Measurements from ENCODE around the gene HOXB6.
A peak's percentile ranks its signal among the peaks of the same experiment; 100 is the strongest.

HOXB6 gene

DNA sequence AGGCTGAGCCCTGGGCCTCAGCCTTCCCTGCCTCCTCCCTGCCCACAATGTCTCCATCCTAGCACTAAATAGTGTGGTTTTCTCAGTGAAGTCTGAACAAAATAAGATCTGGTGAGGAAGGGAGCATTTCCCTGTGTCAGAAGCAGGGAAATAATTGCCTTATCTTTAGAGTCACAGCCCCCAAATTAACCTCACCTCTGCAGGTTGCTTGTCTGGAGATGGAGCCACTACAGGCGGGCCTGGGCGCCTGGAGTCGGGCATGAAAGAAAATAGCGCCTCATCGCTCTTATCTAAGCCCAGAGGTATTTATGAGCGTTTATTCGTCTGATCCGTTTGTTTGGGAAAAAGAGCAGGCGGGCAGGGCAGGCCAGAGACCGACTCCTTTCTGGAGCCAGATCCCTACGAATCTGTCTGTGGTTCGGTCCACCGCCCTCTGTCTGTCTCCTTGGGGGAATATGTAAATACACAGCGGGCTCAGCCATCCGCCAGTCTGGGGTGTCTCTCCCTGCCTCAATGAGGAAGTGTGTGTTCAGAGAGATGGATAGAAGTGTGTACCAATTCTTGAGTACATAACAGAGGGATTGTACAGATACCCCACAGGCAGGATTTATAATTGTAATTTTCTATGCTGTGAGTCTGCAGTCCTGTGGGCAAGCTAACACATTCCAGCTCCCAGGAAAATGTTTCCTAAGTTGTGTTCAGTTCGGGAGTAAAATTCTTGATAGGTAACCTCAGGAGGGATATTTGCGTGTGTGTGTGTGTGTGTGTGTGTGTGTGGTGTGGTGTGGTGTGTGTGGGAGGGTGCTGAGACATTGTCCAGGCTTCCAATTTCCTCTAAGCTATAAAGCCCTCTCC lies 4.3 kb downstream of the HOXB6 start:
- Histone ChIP-seq H3K4me1 (ENCODE audit: control insufficient read depth in 2 of 2, insufficient read depth in 2 of 2, low read length in 2 of 2) (peaks cover 56 to 58% of the 10 kb centered on the region in 2 donors), H3K9ac (ENCODE audit: low read depth in 1 of 2, low read length in 2 of 2) (no peak overlapping the region), H3K4me3 (ENCODE audit: low read length in 2 of 2) (peak overlapping the region; percentile 44 to 90), H3K36me3 (ENCODE audit: control insufficient read depth in 2 of 2, insufficient read depth in 2 of 2, low read length in 2 of 2) (peaks cover 12 to 15% of the 10 kb centered on the region in 2 donors), H3K9me3 (ENCODE audit: control insufficient read depth in 2 of 2, low read length in 2 of 2) (no peaks in the 10 kb centered on the region), H3K27me3 (ENCODE audit: control insufficient read depth in 2 of 2, insufficient read depth in 2 of 2, low read length in 2 of 2) (peaks cover 2 to 11% of the 10 kb centered on the region in 2 donors), H3K27ac (ENCODE audit: low read depth in 2 of 2, low read length in 2 of 2) (peak overlapping the region; percentile 12 to 17)

DNA sequence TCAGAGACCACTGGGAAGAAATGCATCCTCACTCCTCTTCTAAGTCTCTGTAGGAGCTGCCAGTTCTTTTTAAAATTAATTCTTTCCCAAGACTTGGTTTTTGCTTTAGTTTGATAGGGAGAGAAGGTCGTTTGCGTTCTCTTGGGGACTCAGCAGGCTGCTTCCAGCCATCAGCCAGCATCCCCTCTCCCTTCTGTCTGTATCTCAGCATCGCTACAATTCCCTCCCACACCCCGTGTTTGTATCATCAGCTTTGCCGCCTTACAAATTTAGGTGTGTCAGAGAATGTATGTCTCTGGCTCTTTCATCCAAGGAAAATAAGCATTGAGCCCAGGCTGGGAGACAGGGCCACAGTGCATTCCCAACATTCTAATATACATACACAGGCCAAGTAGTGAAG lies 5.4 kb downstream of the HOXB6 start:
- Histone ChIP-seq H3K27ac (ENCODE audit: low read depth in 2 of 2, low read length in 2 of 2) (no peak overlapping the region), H3K9me3 (ENCODE audit: control insufficient read depth in 2 of 2, low read length in 2 of 2) (no peaks in the 10 kb centered on the region), H3K36me3 (ENCODE audit: control insufficient read depth in 2 of 2, insufficient read depth in 2 of 2, low read length in 2 of 2) (peaks cover 23% of the 10 kb centered on the region in 2 donors), H3K4me1 (ENCODE audit: control insufficient read depth in 2 of 2, insufficient read depth in 2 of 2, low read length in 2 of 2) (peaks cover 51 to 54% of the 10 kb centered on the region in 2 donors), H3K4me3 (ENCODE audit: low read length in 2 of 2) (no peak overlapping the region), H3K27me3 (ENCODE audit: control insufficient read depth in 2 of 2, insufficient read depth in 2 of 2, low read length in 2 of 2) (peaks cover 2 to 8% of the 10 kb centered on the region in 2 donors), H3K9ac (ENCODE audit: low read depth in 1 of 2, low read length in 2 of 2) (no peak overlapping the region)

DNA sequence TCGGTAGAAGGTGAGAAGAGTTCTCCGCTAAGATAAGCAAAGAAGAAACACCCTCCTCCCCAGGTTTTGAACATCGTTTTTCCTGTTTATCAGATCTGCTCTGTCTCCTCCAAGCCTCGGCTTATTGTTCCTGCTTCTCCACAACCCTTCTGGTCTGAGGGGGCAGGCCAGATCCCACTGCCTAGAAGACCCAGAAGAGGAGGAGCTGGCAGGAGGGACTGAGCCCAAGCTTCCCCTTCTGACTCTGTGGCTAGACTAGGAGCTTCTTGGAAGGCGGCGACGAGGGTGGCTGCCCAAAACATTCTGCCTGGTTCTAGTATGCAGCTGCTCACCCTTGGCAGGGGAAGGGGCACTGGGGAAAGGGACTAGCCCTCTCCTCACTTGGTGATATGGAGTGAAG lies 6.0 kb downstream of the HOXB6 start:
- Histone ChIP-seq H3K36me3 (ENCODE audit: control insufficient read depth in 2 of 2, insufficient read depth in 2 of 2, low read length in 2 of 2) (peaks cover 23% of the 10 kb centered on the region in 2 donors), H3K9me3 (ENCODE audit: control insufficient read depth in 2 of 2, low read length in 2 of 2) (no peaks in the 10 kb centered on the region), H3K4me1 (ENCODE audit: control insufficient read depth in 2 of 2, insufficient read depth in 2 of 2, low read length in 2 of 2) (peaks cover 51 to 54% of the 10 kb centered on the region in 2 donors), H3K9ac (ENCODE audit: low read depth in 1 of 2, low read length in 2 of 2) (peak overlapping the region in 1 of 2 donors; percentile 73), H3K4me3 (ENCODE audit: low read length in 2 of 2) (peak overlapping the region; percentile 53 to 70), H3K27ac (ENCODE audit: low read depth in 2 of 2, low read length in 2 of 2) (peak overlapping the region; percentile 32 to 77), H3K27me3 (ENCODE audit: control insufficient read depth in 2 of 2, insufficient read depth in 2 of 2, low read length in 2 of 2) (peaks cover 2 to 8% of the 10 kb centered on the region in 2 donors)

DNA sequence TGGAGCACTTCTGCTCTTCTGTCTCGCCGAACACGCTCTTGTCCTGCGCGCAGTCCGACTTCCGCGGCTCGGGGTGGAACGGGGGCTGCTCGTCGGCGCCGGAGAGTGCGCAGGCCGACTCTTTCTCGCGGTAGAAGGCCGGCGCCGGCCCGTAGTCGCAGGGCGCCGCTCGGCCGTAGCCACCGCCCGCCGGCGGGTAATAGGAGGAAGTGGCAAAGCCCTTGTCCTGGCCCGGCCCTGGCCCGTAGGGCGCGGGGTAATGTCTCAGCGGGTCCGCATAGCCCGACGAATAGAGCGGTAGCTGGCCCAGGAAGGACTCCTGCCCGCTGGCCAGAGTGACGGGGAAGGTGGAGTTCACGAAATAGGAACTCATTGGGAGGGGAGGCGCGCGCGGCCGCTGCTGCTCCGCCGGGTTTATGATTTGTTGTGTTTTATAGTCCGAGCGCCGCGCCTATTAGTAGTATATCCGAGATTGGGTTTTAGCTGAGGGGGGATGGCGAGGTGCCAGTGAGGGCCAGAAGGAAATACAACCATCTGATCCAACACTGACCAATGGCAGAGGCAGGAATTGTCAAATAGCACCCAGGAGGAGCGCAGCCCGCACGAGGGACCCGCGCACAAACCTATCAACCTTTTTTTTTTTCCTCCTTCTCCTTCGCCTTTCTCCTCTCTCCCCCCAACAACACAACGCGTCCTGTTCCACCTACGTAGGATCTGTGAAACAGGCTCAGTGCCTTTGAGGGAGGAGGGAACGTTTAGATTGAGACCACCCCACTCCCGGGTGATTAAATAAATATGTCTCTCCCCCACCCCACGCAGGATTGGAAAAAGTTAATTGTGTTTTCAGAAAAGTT lies 6.8 kb downstream of the HOXB6 start:
- H3K27ac ChIP-seq (ENCODE audit: low read depth in 2 of 2, low read length in 2 of 2): peak overlapping the region; percentile 75 to 77
- H3K27me3 ChIP-seq (ENCODE audit: control insufficient read depth in 2 of 2, insufficient read depth in 2 of 2, low read length in 2 of 2): peaks cover 2 to 8% of the 10 kb centered on the region in 2 donors
- H3K4me3 ChIP-seq (ENCODE audit: low read length in 2 of 2): peak overlapping the region; percentile 53 to 70
- peaks cover 49 to 51% of the 10 kb centered on the region in 2 donors for H3K4me1 ChIP-seq (ENCODE audit: control insufficient read depth in 2 of 2, insufficient read depth in 2 of 2, low read length in 2 of 2)
- peak overlapping the region; percentile 60 to 73 for H3K9ac ChIP-seq (ENCODE audit: low read depth in 1 of 2, low read length in 2 of 2)
- peaks cover 23 to 25% of the 10 kb centered on the region in 2 donors for H3K36me3 ChIP-seq (ENCODE audit: control insufficient read depth in 2 of 2, insufficient read depth in 2 of 2, low read length in 2 of 2)
- no peaks in the 10 kb centered on the region for H3K9me3 ChIP-seq (ENCODE audit: control insufficient read depth in 2 of 2, low read length in 2 of 2)

- no peaks in the 10 kb centered on the region for H3K9me3 ChIP-seq (ENCODE audit: control insufficient read depth in 2 of 2, low read length in 2 of 2)
- H3K4me1 ChIP-seq (ENCODE audit: control insufficient read depth in 2 of 2, insufficient read depth in 2 of 2, low read length in 2 of 2): peaks cover 49 to 51% of the 10 kb centered on the region in 2 donors
- H3K36me3 ChIP-seq (ENCODE audit: control insufficient read depth in 2 of 2, insufficient read depth in 2 of 2, low read length in 2 of 2): peaks cover 23 to 26% of the 10 kb centered on the region in 2 donors
- H3K9ac ChIP-seq (ENCODE audit: low read depth in 1 of 2, low read length in 2 of 2): peak overlapping the region; percentile 60 to 73
- peak overlapping the region; percentile 75 to 77 for H3K27ac ChIP-seq (ENCODE audit: low read depth in 2 of 2, low read length in 2 of 2)
- H3K4me3 ChIP-seq (ENCODE audit: low read length in 2 of 2): peak overlapping the region; percentile 53 to 70
- H3K27me3 ChIP-seq (ENCODE audit: control insufficient read depth in 2 of 2, insufficient read depth in 2 of 2, low read length in 2 of 2): peaks cover 2 to 8% of the 10 kb centered on the region in 2 donors
These were observed 7.3 kb downstream of the HOXB6 start for GRCh38 chr17:48597528-48597777.

DNA sequence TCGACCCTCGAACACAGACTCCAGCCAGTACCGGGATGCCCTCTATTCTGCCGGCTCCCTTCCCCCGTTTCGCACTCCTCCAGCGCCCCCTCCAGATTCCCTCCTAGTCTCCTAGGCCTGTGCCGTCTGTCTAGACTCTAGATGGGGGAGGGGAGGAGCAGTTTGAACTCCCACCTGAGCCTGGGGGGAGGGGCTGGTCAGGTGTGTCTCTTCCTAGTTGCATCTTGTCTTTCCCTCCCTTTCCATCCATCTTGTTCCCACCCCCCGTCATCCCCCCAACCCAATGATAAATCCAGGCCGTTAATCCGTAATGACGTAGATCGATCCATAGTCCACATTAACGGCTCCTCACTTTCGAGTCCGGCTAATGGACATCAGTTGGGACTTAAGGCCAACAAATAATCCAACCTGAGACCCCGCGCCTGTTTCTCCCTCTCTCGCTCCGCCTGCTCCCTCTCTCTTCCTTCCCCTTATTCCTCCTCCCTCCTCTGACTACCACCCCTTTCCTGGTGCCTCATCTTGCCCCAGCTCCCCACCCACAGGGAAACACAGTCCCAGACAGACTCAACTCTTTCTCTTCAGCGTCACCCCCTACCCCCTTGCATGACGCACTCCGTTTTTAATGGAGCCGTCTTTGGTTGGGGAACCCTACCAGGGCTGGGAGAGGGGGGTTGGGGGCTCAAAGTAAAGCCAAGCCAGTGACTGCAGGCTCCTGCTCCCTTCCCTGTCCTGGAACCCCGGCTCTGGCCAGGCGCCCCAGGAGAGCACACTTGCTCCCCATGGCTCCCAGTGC lies 7.9 kb downstream of the HOXB6 start:
- H3K4me3 ChIP-seq (ENCODE audit: low read length in 2 of 2): peak overlapping the region; percentile 53 to 70
- peaks cover 23 to 26% of the 10 kb centered on the region in 2 donors for H3K36me3 ChIP-seq (ENCODE audit: control insufficient read depth in 2 of 2, insufficient read depth in 2 of 2, low read length in 2 of 2)
- H3K9me3 ChIP-seq (ENCODE audit: control insufficient read depth in 2 of 2, low read length in 2 of 2): no peaks in the 10 kb centered on the region
- peaks cover 1 to 8% of the 10 kb centered on the region in 2 donors for H3K27me3 ChIP-seq (ENCODE audit: control insufficient read depth in 2 of 2, insufficient read depth in 2 of 2, low read length in 2 of 2)
- H3K4me1 ChIP-seq (ENCODE audit: control insufficient read depth in 2 of 2, insufficient read depth in 2 of 2, low read length in 2 of 2): peaks cover 47 to 51% of the 10 kb centered on the region in 2 donors
- H3K9ac ChIP-seq (ENCODE audit: low read depth in 1 of 2, low read length in 2 of 2): peak overlapping the region; percentile 41 to 73
- H3K27ac ChIP-seq (ENCODE audit: low read depth in 2 of 2, low read length in 2 of 2): peak overlapping the region; percentile 75 to 77

DNA sequence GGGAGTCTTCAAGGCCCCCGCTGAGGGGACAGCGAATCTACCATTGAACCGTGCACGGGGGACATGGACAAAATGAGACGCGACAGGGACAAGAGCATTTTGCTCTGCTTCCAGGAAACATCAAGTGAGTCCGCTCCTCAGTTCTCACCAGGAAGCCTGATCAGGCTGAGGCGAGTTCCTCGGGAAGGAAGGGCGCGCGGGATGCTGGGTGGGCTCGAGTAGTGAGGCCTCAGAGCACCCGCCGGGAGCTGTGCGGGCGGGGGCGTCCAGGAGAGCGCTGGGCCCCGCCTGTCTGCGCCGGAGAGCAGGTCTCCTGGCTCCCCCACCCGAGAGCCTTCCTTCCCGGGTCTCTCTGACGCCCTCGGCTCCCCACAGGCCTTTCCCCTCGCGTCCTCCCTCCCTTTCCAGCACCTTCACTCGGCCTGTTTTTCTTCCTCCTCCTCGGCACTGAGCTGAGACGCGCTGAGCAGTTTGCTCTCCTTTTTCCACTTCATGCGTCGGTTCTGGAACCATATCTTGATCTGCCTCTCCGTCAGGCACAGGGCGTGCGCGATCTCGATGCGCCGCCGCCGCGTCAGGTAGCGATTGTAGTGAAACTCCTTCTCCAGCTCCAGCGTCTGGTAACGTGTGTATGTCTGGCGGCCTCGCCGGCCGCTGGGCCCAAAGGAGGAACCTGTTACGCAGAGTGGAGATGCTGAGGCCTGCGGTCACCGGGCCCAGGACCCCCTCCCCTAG lies 8.6 kb downstream of the HOXB6 start:
- Histone ChIP-seq H3K27ac (ENCODE audit: low read depth in 2 of 2, low read length in 2 of 2) (no peak overlapping the region), H3K9me3 (ENCODE audit: control insufficient read depth in 2 of 2, low read length in 2 of 2) (no peaks in the 10 kb centered on the region), H3K4me3 (ENCODE audit: low read length in 2 of 2) (peak overlapping the region; percentile 53 to 70), H3K27me3 (ENCODE audit: control insufficient read depth in 2 of 2, insufficient read depth in 2 of 2, low read length in 2 of 2) (peaks cover 0 to 8% of the 10 kb centered on the region in 2 donors), H3K9ac (ENCODE audit: low read depth in 1 of 2, low read length in 2 of 2) (peak overlapping the region; percentile 14 to 73), H3K36me3 (ENCODE audit: control insufficient read depth in 2 of 2, insufficient read depth in 2 of 2, low read length in 2 of 2) (peaks cover 23 to 29% of the 10 kb centered on the region in 2 donors), H3K4me1 (ENCODE audit: control insufficient read depth in 2 of 2, insufficient read depth in 2 of 2, low read length in 2 of 2) (peaks cover 40 to 50% of the 10 kb centered on the region in 2 donors)

DNA sequence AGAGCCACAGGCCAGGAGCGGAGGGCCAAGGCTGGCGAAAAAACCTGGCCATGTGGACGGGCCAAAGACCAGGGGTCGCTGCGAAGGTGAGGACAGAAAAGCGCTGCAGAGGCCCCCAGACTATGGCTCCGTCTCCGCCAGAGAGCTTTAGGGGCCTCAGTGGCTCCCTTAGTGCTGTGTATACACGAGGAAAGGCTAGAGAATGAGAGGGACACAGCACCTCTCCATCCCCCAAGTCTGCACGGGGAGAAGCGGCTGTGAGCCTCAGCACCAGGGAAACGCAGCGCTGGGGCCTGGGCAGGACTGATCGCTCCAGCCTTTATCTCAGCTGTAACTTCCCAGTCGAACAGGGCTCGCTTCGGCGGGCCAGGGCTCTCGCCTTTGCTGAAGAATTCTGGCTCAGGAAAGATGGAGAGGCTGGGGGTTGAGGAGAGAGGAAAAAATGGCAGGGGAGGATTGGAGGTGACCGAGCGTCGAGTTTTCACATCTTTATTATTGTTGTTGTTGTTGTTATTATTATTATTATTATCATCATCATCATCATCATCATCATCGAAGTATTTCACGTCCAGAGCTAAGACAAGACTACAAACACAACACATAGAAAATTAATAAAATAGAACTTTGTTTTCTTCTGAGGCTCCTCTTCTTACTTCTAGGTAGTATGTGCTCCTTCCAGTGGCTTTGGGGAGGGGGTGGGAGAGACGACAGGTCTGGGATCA lies 9.3 kb downstream of the HOXB6 start:
- peaks cover 42 to 49% of the 10 kb centered on the region in 2 donors for H3K4me1 ChIP-seq (ENCODE audit: control insufficient read depth in 2 of 2, insufficient read depth in 2 of 2, low read length in 2 of 2)
- no peak overlapping the region for H3K4me3 ChIP-seq (ENCODE audit: low read length in 2 of 2)
- peak overlapping the region in 1 of 2 donors; percentile 56 for H3K27ac ChIP-seq (ENCODE audit: low read depth in 2 of 2, low read length in 2 of 2)
- H3K36me3 ChIP-seq (ENCODE audit: control insufficient read depth in 2 of 2, insufficient read depth in 2 of 2, low read length in 2 of 2): peaks cover 23 to 29% of the 10 kb centered on the region in 2 donors
- H3K9ac ChIP-seq (ENCODE audit: low read depth in 1 of 2, low read length in 2 of 2): no peak overlapping the region
- peaks cover 0 to 2% of the 10 kb centered on the region in 2 donors for H3K27me3 ChIP-seq (ENCODE audit: control insufficient read depth in 2 of 2, insufficient read depth in 2 of 2, low read length in 2 of 2)
- no peaks in the 10 kb centered on the region for H3K9me3 ChIP-seq (ENCODE audit: control insufficient read depth in 2 of 2, low read length in 2 of 2)

Measured in mucosa of rectum (tissue), 2 donors.